HepG2 (cell line): ENCODE measurements around the gene CREM. TPM values are rescaled to one million over a fixed set of nuclear protein-coding genes. Genes with fewer than 3 reads are reported as not detected.

Source experiments
- FOXA3 ChIP-seq: IDR thresholded peaks from 2 replicates; pipeline ENCODE4 v1.6.1; 2016; ENCODE audit warnings: missing genetic modification reagents, missing compliant biosample characterization
- GFI1 ChIP-seq: sonication (generic); formaldehyde crosslinking; IDR thresholded peaks from 2 replicates; pipeline ENCODE4 v1.5.0; 2020; ENCODE audit warnings: missing genetic modification reagents, mild to moderate bottlenecking, borderline replicate concordance
- GMEB1 ChIP-seq: sonication (generic); formaldehyde crosslinking; IDR thresholded peaks from 2 replicates; pipeline ENCODE4 v1.5.1; 2020; ENCODE audit warnings: missing genetic modification reagents, mild to moderate bottlenecking, borderline replicate concordance
- HMG20A ChIP-seq: IDR thresholded peaks from 2 replicates; pipeline ENCODE4 v1.6.1; 2016; ENCODE audit warnings: borderline replicate concordance
- JUNB ChIP-seq: sonication (generic); formaldehyde crosslinking; IDR thresholded peaks from 2 replicates; pipeline ENCODE4 v1.8.0; 2022; ENCODE audit warnings: missing genetic modification reagents, mild to moderate bottlenecking, borderline replicate concordance
- KMT2B ChIP-seq: IDR thresholded peaks from 2 replicates; pipeline ENCODE4 v1.6.1; 2016; ENCODE audit warnings: missing genetic modification reagents, missing compliant biosample characterization
- MEIS2 ChIP-seq: sonication (generic); formaldehyde crosslinking; IDR thresholded peaks from 2 replicates; pipeline ENCODE4 v1.9.0; 2021; ENCODE audit warnings: mild to moderate bottlenecking, missing genetic modification reagents
- NFYB ChIP-seq: sonication (generic); formaldehyde crosslinking; IDR thresholded peaks from 2 replicates; pipeline ENCODE4 v1.4.0; 2020; ENCODE audit warnings: missing genetic modification reagents
- RBFOX2 ChIP-seq: fragments of 200-400 bp; formaldehyde crosslinking; IDR thresholded peaks from 2 replicates; pipeline ENCODE4 v1.6.1; 2017; ENCODE audit warnings: low read depth, mild to moderate bottlenecking, low read length
- SIN3B ChIP-seq: fragments of 150-350 bp; IDR thresholded peaks from 2 replicates; pipeline ENCODE4 v1.6.1; 2014; ENCODE audit warnings: low read length
- TERF1 ChIP-seq: sonication (generic); formaldehyde crosslinking; IDR thresholded peaks from 2 replicates; pipeline ENCODE4 v1.8.0; 2022; ENCODE audit warnings: mild to moderate bottlenecking, missing genetic modification reagents, moderate library complexity
- ZBTB2 ChIP-seq: sonication (generic); formaldehyde crosslinking; IDR thresholded peaks from 2 replicates; pipeline ENCODE4 v1.8.0; 2022; ENCODE audit warnings: low read depth, missing genetic modification reagents
- ZNF333 ChIP-seq: sonication (generic); formaldehyde crosslinking; IDR thresholded peaks from 2 replicates; pipeline ENCODE4 v1.4.0; 2020; ENCODE audit warnings: mild to moderate bottlenecking, missing genetic modification reagents, borderline replicate concordance
- ZNF44 ChIP-seq: sonication (generic); formaldehyde crosslinking; IDR thresholded peaks from 2 replicates; pipeline ENCODE4 v1.5.1; 2020; ENCODE audit warnings: mild to moderate bottlenecking, missing genetic modification reagents
- ZNF557 ChIP-seq: sonication (generic); formaldehyde crosslinking; IDR thresholded peaks from 2 replicates; pipeline ENCODE4 v1.4.0; 2020; ENCODE audit warnings: missing genetic modification reagents
- ZNF605 ChIP-seq: sonication (generic); formaldehyde crosslinking; IDR thresholded peaks from 2 replicates; pipeline ENCODE4 v1.8.0; 2022; ENCODE audit warnings: mild to moderate bottlenecking, missing genetic modification reagents
- ZNF670 ChIP-seq: sonication (generic); formaldehyde crosslinking; IDR thresholded peaks from 2 replicates; pipeline ENCODE4 v1.8.0; 2022; ENCODE audit warnings: mild to moderate bottlenecking, missing genetic modification reagents, borderline replicate concordance
- ZNF704 ChIP-seq: sonication (generic); formaldehyde crosslinking; IDR thresholded peaks from 2 replicates; pipeline ENCODE4 v1.8.1; 2023; ENCODE audit warnings: mild to moderate bottlenecking, inconsistent platforms, moderate library complexity, missing genetic modification reagents, borderline replicate concordance
- polyA plus RNA-seq, 8 experiments: library from polyadenylated mRNA; depleted of rRNA in 3 of 8; stranded (reverse) in 7 of 8; unstranded in 1 of 8; fragments of >200 nt; fragmentation: Illumina TruSeq in 4 of 8; extraction: Trizol in 4 of 8; gene quantifications; 2 replicates each; pipeline versions ENCODE4 v1.2.1 to v1.2.3, GENCODE V29; 2011 to 2016; ENCODE audit warnings: low read depth in 4 of 8, missing spikeins in 1 of 8, mixed read lengths in 1 of 8; ENCODE audit not compliant: insufficient read depth in 1 of 8
- total RNA-seq, 5 experiments: library from RNA; depleted of rRNA; stranded (reverse); fragments of >200 nt; fragmentation: Illumina TruSeq; extraction: Trizol; gene quantifications; 2 replicates each; pipeline ENCODE4 v1.2.3, GENCODE V29; 2016; ENCODE audit warnings: low read depth in 1 of 5
- TF ChIP-seq, protein P1 (sequence below): sonication (generic); formaldehyde crosslinking; conservative IDR thresholded peaks from 2 replicates; pipeline ENCODE4 v1.8.0; 2022; ENCODE audit warnings: low read depth, missing genetic modification reagents
- TF ChIP-seq, protein P2 (sequence below): sonication (generic); formaldehyde crosslinking; IDR thresholded peaks from 2 replicates; pipeline ENCODE4 v1.9.0; 2021; ENCODE audit warnings: missing genetic modification reagents, borderline replicate concordance

Gene CREM
- total and polyA plus RNA-seq, 2 of the 13 experiments (the other 11 are each of a cell fraction or from before 2014, with no cell fraction given) = 21.3 to 25.4 TPM

GRCh38 chr10:35219891-35220890, 93.5 kb downstream of the CREM start (continued):
- TF ChIP-seq RBFOX2 (no peak), ZNF44 (no peak), ZNF670 (CRISPR knock-in tag) (no peak), ZBTB2 (no peak), FOXA3 (CRISPR knock-in tag) (peak; percentile 45; the same call in 1 of the 2 replicates), NFYB (CRISPR knock-in tag) (no peak), ZNF557 (CRISPR knock-in tag) (no peak), ZNF605 (CRISPR knock-in tag) (no peak), GMEB1 (CRISPR knock-in tag) (no peak), ZNF704 (CRISPR knock-in tag) (no peak), HMG20A (no peak; the same call in 1 of the 2 replicates), MEIS2 (CRISPR knock-in tag) (no peak), SIN3B (no peak), TERF1 (CRISPR knock-in tag) (no peak), KMT2B (CRISPR knock-in tag) (no peak), JUNB (CRISPR knock-in tag) (no peak), GFI1 (CRISPR knock-in tag) (no peak), ZNF333 (no peak)
- TF ChIP-seq, protein P1, sequence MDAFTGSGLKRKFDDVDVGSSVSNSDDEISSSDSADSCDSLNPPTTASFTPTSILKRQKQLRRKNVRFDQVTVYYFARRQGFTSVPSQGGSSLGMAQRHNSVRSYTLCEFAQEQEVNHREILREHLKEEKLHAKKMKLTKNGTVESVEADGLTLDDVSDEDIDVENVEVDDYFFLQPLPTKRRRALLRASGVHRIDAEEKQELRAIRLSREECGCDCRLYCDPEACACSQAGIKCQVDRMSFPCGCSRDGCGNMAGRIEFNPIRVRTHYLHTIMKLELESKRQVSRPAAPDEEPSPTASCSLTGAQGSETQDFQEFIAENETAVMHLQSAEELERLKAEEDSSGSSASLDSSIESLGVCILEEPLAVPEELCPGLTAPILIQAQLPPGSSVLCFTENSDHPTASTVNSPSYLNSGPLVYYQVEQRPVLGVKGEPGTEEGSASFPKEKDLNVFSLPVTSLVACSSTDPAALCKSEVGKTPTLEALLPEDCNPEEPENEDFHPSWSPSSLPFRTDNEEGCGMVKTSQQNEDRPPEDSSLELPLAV = no peak
- TF ChIP-seq, protein P2, sequence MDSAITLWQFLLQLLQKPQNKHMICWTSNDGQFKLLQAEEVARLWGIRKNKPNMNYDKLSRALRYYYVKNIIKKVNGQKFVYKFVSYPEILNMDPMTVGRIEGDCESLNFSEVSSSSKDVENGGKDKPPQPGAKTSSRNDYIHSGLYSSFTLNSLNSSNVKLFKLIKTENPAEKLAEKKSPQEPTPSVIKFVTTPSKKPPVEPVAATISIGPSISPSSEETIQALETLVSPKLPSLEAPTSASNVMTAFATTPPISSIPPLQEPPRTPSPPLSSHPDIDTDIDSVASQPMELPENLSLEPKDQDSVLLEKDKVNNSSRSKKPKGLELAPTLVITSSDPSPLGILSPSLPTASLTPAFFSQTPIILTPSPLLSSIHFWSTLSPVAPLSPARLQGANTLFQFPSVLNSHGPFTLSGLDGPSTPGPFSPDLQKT (CRISPR knock-in tag) = no peak
